ENCODE data around the gene TNFSF9. TPM values are rescaled to one million over a fixed set of nuclear protein-coding genes. Genes with fewer than 3 reads are reported as not detected.
A peak's percentile ranks its signal among the peaks of the same experiment; 100 is the strongest.

TNFSF9 gene
- total RNA-seq, 1 donor from 2014 or later: 12.5 TPM

GRCh38 chr19:6528544-6529121, 2.2 kb upstream of the TNFSF9 start:
- no peak for TF ChIP-seq CTCF (conservative IDR thresholded peaks at IDR 0.05; ENCODE audit: low read depth, low read length)
- no peak for DNase-seq (ENCODE audit: low read depth)
- H3K4me3 ChIP-seq (ENCODE audit: low read depth, low read length): no peak overlapping the region

GRCh38 chr19:6529351-6529750, 1.5 kb upstream of the TNFSF9 start:
- TF ChIP-seq CTCF (conservative IDR thresholded peaks at IDR 0.05; ENCODE audit: low read depth, low read length): no peak
- H3K4me3 ChIP-seq (ENCODE audit: low read depth, low read length): no peak overlapping the region
- DNase-seq (ENCODE audit: low read depth): no peak

GRCh38 chr19:6529937-6530385, 865 bp upstream of the TNFSF9 start:
- DNase-seq (ENCODE audit: low read depth): no peak
- peak overlapping the region; percentile 96 for H3K4me3 ChIP-seq (ENCODE audit: low read depth, low read length)
- no peak for TF ChIP-seq CTCF (conservative IDR thresholded peaks at IDR 0.05; ENCODE audit: low read depth, low read length)

- peak overlapping the region; percentile 96 for H3K4me3 ChIP-seq (ENCODE audit: low read depth, low read length)
- TF ChIP-seq CTCF (conservative IDR thresholded peaks at IDR 0.05; ENCODE audit: low read depth, low read length): no peak
- no peak for DNase-seq (ENCODE audit: low read depth)
Measured at GRCh38 chr19:6531163-6531955, 533 bp downstream of the TNFSF9 start.

GRCh38 chr19:6531956-6532243, 1.1 kb downstream of the TNFSF9 start:
- TF ChIP-seq CTCF (conservative IDR thresholded peaks at IDR 0.05; ENCODE audit: low read depth, low read length): no peak
- no peak for DNase-seq (ENCODE audit: low read depth)
- H3K4me3 ChIP-seq (ENCODE audit: low read depth, low read length): peak overlapping the region; percentile 96

- H3K4me3 ChIP-seq (ENCODE audit: low read depth, low read length): peak overlapping the region; percentile 96
- no peak for DNase-seq (ENCODE audit: low read depth)
- TF ChIP-seq CTCF (conservative IDR thresholded peaks at IDR 0.05; ENCODE audit: low read depth, low read length): no peak
Measured at GRCh38 chr19:6532244-6532999, 1.6 kb downstream of the TNFSF9 start.
